DMS79 (cell line): ENCODE results near the gene TSSK6.

Experiments
- DNase-seq: peaks from one replicate; lab custom pipeline; 2025; lab: John Stamatoyannopoulos, UW

Gene TSSK6

DNA sequence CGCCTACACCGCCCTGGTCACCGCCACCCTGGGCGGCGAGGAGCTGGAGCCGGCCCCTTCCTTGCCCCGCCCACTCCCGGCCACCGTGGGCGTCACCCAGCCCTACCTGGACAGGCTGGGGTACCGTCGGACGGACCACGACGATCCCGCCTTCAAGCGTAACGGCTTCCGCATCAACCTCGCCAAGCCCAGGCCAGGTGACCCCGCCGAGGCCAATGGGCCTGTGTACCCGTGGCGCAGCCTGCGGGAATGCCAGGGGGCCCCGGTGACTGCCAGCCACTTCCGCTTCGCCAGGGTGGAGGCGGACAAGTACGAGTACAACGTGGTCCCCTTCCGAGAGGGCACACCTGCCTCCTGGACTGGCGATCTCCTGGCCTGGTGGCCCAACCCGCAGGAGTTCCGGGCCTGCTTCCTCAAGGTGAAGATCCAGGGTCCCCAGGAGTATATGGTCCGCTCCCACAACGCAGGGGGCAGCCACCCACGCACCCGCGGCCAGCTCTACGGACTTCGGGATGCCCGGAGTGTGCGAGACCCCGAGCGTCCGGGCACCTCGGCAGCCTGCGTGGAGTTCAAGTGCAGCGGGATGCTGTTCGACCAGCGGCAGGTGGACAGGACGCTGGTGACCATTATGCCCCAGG is 29.7 kb upstream of the TSSK6 start:
- no peak for DNase-seq

DNA sequence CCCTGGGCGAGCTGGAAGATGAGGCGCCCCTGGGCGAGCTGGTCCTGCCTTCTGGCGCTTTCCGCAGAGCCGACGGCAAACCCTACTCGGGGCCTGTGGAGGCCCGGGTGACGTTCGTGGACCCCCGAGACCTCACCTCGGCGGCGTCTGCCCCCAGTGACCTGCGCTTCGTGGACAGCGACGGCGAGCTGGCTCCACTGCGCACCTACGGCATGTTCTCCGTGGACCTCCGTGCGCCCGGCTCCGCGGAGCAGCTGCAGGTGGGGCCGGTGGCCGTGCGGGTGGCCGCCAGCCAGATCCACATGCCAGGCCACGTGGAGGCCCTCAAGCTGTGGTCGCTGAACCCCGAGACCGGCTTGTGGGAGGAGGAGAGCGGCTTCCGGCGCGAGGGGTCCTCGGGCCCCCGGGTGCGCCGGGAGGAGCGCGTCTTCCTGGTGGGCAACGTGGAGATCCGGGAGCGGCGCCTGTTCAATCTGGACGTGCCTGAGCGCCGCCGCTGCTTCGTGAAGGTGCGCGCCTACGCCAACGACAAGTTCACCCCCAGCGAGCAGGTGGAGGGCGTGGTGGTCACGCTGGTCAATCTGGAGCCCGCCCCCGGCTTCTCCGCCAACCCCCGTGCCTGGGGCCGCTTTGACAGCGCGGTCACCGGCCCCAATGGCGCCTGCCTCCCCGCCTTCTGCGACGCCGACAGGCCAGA is 29.1 kb upstream of the TSSK6 start:
- no peak for DNase-seq

DNA sequence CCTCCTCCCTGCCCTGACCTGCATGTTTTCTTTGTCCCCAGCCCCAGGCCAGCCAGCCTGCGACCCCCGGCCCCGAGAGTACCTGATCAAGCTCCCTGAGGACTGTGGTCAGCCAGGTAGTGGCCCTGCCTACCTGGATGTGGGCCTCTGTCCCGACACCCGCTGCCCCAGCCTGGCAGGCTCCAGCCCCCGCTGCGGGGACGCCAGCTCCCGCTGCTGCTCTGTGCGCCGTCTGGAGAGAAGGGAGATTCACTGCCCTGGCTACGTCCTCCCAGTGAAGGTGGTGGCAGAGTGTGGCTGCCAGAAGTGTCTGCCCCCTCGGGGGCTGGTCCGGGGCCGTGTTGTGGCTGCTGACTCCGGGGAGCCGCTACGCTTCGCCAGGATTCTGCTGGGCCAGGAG is 28.3 kb upstream of the TSSK6 start:
- no peak for DNase-seq

DNA sequence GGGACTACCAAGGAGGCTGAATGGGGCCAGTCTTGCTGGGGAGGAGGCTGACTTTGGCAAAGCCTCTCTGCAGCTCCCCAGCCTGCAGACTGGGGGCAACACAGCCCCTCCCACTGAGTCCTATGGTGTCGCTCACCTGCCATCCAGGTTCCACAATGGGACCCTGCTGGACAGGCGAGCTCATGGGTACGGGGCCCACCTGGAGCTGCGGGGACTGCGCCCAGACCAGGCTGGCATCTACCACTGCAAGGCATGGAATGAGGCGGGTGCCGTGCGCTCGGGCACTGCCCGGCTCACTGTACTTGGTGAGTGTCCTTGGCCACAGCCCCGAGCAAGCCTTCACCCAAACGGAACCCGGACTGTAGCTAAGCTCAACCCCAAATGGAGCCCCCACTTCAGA is 27.8 kb upstream of the TSSK6 start:
- DNase-seq: no peak

DNA sequence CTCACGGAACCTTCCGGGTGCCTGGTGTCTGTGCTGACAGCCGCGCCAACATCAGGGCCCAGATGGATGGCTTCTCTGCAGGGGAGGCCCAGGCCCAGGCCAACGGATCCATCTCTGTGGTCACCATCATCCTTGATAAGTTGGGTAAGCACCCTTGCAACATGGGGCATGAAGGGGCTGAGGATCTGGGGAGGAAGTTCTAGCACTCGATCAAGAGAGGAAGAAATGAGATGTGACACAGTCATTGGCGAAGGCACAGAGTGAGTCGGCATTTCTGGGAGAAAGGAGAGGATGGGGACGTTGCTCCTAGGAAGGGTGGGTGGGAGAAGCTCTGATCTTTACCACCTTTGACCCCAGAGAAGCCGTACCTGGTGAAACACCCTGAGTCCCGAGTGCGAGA is 27.2 kb upstream of the TSSK6 start:
- no peak for DNase-seq

DNA sequence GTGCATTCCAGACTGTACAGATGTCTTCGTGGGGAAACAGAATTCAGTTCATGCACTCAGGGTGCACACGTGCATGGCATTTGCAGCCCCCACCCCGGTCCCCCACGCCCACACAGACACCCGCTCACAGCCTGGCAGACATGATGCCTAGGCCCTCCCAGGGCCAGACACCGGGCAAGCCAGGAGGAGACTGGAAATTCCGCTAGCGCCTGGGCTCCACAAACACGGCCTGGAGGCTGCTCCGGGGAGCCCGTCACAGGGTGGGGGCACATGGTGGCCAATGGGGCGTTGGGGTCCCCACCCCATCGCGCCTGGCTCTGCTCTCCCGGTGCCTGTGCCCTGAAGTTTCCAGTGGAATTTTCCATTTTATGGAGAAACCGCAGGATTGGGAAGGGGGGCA is 26.3 kb upstream of the TSSK6 start:
- no peak for DNase-seq

DNA sequence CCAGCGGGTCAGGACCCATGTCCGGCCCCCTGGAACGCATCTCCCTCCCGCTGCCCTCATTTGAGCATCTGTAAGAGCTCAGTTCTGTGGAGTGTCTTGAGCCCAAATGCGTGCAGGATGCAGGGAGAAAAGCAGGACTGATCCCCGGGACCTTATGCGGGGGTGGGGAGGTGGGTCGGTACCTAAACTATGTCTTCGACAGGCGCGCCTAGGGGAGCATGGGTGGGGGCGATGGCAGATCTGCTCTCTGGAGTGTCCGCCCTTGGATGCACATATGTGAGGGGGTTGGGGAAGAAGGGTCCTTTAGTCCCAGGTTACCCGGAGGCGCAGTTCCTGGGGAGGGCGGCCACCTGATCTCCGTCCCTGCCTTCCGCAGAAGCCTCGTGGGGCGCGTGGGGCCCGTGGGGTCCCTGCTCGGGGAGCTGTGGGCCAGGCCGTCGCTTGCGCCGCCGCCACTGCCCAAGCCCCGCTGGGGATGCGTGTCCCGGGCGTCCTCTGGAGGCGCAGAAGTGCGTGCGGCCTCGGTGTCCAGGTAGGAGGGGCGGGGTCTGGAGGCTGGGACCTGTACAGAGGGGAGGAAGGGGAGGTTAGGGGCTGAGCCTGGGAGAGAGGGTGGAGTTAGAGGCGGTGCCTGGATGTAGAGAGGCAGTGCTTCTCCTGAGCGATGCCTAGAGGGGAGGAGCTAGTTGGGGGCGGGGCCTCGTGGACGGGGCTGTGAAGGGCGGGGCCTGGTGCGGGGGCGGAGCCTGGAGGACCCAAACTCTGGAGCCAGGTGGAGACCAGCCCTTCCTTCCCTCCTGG is 25.6 kb upstream of the TSSK6 start:
- DNase-seq: no peak

DNA sequence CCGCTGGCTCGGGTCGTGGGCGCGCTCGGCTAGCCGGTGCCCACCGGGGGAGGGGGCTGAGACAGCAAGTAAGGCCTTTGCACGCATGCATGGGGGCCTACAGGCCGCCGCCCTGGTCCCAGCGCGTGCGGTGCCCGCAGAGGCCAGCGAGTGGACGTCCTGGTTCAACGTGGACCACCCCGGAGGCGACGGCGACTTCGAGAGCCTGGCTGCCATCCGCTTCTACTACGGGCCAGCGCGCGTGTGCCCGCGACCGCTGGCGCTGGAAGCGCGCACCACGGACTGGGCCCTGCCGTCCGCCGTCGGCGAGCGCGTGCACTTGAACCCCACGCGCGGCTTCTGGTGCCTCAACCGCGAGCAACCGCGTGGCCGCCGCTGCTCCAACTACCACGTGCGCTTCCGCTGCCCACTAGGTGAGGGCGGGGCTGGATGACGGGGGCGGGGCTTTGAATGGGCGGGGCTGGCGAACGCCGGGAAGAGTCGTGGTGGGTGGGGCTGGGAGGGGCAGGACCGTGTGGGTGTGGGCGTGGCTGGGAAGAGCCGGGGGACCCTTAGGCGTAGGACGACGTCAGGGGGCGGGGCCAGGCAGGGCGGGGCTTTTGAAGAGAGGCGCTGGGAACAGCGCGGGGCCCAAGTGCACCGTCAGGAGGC is 24.8 kb upstream of the TSSK6 start:
- DNase-seq: no peak

DNA sequence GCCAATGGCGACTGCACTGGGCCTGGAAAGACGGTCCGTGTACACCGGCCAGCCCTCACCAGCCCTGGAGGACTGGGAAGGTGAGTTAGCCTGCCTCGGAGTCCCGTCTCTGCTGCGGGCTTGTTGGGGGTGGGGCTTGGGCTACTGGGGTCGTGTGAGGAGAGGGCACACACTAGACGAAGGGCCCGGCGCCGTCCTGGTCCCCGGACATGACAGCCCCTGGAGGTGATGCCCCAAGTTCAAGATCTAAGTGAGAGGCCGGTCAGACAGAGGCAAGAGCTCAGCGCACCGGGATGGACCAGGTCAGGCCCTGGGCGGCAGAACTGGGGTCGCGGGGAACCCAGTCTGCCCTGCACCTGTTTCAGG is 24.3 kb upstream of the TSSK6 start:
- no peak for DNase-seq

DNA sequence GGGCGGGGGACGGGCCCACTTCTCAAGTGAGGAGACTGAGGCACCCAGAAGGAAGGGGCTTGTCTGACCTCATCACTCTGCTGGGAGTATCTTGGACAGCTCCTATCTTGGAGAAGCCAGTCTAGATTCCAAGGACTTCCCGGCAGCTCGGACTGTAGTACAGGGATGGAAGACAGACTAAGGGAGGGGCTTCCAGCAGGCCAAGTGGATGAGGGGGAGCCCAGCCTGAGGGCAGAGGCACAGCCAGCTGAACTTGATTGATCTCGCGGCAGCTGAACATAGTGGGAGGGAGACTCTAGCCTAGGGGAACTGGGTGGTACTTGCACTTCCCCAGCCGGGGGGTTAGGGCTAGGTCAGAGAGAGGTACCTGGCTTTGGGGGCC is 23.4 kb upstream of the TSSK6 start:
- no peak for DNase-seq

DNA sequence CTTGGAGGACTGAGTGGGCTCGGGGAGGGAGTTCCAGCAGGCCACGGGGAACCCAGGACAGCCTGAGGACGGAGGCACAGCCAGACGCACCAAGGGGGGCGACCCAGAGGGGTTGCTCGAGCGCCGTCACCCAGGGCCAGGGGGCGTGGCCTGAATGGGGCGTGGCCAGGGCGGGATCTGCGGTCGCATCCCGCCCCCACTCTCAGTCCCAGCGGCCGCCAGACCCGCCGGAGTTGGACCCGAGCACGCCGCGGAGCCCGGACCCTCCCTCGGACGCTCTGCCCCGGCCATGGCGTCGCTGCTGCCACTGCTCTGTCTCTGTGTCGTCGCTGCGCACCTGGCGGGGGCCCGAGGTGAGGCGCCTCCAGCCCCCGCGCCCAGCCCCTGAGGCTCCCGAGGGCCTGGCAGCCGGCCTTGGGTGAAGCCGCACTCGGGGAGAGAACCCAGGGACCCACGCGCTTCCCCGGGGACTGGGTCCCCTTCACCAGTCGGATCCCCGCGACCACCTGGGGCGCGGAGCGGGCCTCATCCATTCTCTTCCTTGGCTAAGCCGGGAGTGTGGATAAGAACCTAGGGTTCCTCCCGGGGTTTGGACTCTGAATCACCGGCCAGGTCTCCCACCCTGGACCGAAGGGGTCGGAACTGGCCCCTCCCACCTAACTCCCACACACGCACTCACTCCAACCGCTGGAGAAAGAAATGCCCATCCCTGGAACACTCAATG is 22.9 kb upstream of the TSSK6 start, which contains the start of gene CILP2:
CILP2 (plus strand) TSS at position 205 of the 724 bp plus-strand sequence; CDS start at position 290, 85 bp downstream.
- peak; percentile 15 for DNase-seq

DNA sequence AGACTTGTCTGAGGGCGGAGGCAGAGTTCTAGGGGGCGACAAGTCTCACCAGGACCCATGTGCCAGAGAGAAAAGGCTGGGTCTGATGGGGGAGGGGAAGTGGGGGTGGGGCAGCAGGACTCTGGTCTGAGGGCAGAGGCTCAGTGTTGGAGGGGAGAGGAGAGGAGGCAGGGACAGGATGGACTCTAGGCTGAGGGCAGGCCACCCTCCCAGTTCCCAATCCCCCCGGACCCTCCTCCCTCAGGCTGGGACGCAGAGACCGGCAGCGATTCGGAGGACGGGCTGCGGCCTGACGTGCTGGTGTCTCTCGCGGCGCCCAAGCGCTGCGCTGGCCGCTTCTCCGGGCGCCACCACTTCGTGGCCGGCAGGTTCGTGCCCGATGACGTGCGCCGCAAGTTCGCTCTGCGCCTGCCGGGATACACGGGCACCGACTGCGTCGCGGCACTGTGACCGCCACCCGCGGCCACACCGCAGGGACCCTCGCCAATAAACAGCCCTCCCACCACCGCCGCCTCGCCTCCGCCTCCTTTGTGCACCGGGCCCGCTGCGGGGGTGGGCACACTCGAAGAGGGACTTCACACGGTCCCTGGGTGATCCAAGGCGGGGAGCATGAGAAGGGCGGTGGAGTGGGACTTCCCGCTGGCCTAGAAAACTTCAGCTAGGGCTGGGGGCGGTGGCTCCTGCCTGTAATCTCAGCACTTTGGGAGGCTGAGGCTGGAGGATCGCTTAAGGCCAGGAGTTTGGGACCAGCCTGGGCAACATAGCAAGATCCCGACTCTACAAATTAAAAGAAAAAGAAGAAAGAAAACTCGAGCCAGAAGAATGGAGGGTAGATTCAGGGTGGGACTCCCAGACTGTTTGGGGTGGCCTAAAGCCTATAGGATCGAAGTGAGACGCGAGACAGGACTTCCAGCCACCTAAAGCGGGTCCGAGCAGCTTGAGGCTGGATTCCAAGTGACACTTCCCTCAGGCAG is 22.0 kb upstream of the TSSK6 start:
- no peak for DNase-seq

DNA sequence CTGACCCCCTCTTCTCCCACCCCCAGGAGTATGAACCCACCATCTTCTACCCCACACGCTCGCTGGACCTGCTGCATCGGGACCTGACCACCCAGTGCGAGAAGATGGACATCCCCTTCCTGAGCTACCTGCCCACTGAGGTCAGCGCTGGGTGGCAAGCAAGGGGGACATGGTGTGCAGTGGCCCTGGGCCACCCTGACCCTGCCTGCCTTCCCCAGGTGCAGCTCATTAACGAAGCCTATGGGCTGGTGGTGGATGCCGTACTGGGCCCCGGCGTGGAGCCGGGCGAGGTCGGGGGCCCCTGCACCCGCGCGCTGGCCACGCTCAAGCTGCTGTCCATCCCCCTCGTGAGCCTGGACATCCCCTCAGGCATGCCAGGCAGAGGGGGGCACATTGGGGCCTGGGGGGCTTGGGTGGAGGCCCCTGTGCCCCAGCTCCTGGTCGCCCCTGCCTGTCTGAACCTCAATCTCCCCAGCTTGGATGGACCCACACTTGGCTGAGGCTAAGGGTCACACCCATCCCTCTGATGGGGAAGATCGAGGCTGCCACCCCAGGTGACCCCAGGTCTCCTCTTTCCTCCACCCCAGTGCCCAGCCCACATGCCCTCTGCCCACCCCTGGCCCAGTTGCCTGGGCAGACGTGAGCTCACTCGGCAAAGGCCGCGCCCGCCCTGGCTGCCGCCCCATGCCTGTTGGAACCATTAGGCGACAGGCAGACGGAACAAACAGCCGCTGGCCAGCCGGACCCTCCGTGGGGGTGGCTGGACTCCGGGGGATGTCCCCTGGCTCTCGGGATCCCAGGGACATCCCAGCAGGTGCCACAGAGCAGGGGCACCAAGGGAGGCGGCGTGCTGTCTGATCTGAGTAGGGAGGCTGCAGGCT is 20.2 kb upstream of the TSSK6 start:
- no peak for DNase-seq

DNA sequence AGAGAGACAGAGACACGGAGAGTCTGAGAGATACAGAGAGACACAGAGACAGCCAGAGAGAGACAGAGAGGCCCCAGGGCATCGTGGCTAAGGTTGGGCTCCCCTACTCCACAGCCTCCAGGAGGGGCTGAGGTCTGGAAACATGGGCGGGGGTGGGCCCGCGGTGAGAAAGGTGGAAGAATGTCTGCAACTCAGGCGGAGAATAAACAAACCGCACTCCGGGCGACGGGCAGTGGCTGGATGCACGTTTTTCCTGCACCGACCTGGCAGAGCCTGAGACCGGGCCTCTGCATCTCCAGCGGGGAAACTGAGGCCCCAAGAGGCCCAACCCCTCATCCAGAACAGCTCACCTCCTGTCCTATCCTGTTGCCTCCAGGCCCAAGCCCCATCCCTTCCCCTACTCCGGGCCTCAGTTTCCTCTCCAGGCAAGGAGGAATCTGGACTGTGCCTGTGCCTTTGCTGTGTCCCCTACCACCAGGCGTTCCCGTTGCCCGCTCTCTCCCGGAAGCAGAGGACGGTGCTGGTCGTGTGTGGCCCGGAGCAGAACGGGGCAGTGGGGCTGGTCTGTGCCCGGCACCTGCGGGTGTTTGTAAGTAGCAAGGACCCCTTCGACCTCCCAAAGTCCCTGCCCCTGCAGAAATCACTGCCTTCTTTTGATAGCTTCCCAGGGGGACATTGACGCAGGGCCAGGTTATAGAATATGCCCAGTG is 19.4 kb upstream of the TSSK6 start:
- no peak for DNase-seq

DNA sequence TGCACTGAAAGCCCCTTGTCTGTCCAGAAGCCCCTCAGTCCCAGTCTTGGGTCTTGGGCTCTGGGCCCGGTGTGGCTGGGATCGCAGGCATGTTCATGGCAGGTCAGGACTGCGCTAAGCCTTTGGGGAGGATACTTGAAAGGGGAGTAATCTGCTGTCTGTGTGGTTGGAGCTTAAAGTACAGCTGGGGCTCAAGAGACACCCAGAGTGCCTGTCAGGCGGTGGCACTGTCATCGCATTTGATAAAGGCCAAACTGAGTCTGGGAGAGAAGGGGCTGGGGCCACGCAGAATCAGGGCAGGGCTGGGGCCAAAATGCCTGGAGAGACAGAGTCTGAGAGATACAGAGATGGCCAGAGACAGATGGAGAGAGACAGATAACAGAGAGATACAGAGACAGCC is 18.5 kb upstream of the TSSK6 start:
- DNase-seq: no peak

DNA sequence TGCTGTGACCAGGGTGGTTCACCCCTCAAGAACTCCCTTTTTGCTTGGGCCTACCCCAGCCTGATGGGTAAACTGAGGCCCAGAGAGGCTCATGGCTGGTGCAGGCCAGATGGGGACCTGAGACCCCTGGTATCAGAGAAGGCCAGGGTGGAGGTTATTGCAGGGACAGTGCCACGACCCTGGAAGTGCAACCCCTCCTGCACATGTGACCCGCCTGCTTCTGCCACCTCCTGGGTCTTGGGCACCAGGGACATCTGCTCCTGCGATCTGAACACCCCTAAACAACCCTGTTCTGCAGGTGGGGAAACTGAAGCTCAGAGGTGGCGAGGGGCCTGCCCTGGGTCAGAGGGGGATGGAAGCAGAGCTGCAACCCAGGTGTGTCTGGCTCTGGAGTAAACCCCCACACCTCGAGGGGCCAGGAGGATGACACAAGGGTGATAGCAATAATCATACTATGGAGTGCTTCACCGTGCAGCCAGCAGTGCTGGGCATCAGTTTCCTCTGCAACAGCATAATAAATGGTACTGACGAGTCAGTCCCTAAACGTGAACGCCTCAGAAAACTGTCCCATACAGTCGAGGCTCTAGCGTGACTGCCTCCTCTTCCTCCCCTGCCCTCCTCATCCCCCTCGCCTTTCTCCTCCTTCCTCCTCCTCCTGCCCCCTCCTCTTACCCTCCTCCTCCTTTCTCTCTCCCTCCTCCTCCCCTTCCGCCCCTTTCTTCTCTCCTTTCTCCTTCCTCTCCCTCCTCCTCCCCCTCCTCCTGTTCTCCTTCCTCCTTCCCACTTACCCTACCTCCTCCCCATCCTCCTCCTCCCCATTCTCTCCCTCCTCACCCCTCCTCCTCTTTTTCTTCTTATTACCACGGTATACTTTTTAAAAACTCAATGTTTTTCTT is 17.7 kb upstream of the TSSK6 start:
- no peak for DNase-seq

DNA sequence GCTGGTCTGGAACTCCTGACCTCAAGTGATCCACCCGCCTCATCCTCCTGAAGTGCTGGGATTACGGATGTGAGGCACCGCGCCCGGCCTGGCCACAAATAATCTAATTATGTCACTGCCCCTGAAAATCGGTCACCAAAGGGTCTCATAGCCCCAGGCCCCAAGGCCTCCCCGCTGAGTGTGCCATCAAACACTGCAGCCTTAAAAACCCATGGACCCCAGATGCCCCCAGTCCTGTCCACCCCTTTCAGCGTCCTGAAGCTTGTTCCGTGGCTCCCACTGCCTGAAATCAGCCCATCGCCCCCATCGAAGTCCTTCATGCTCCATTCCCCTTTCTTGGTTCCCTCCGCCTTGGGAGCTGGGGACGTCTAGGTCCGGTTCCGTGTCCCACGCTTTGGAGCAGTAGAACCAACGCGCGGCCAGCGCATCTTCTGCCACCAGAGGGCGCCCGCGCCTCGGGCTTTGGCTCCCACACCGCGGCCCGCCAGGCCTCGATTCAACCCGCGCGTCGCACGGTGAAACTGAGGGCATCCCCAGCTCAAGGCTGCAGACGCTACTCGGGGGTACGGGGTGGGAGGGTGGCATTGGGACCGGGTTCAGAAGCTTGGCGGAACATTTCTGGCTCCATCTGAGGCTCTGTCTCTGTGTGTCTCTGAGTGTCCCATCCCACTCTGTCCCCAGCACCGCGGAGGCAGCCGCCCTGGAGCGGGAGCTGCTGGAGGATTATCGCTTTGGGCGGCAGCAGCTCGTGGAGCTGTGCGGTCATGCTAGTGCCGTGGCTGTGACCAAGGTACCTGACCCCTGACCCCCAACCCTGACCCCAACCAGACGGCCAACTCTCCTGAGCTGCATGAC is 16.8 kb upstream of the TSSK6 start:
- DNase-seq: peak; percentile 24
